Erythroblast (primary cell): ENCODE data around the gene GPS2.

Experiments
- GATA1 ChIP-seq: IDR thresholded peaks from 2 replicates; pipeline ENCODE4 v1.6.1; 2011; ENCODE audit warnings: low read depth, mild to moderate bottlenecking, control low read depth, low read length, moderate library complexity
- POLR2A ChIP-seq: IDR thresholded peaks from 2 replicates; pipeline ENCODE4 v1.6.1; 2011; ENCODE audit warnings: mild to moderate bottlenecking, low read length

- TF ChIP-seq POLR2A (no peak), GATA1 (no peak)
Observed at GRCh38 chr17:7356756-7357155, 41.6 kb upstream of the GPS2 start.
